Adrenal gland (tissue), 12 donors: Measurements from ENCODE around the gene GPS1. TPM values are rescaled to one million over a fixed set of nuclear protein-coding genes. Genes with fewer than 3 reads are reported as not detected.
A peak's percentile ranks its signal among the peaks of the same experiment; 100 is the strongest.

Experiments used
- DNase-seq, 7 donors: peaks; one replicate each; pipeline ENCODE4 v3.0.0-alpha.2; 2019 to 2020
- H3K27ac ChIP-seq, 5 donors: fragments of 200-600 bp; sonication (generic) in 4 of 5; 1 replicate in 3 of 5; 2 replicates in 2 of 5; pipeline versions ENCODE4 v1.5.1 to v1.8.0; 2016 to 2020; ENCODE audit warnings: mild to moderate bottlenecking in 1 of 5
- H3K27me3 ChIP-seq: fragments of 200-600 bp; 2 replicates; pipeline ENCODE4 v1.8.0; 2021
- H3K36me3 ChIP-seq, 2 donors: fragments of 200-600 bp; replicated peaks in 1 of 2; 1 replicate in 1 of 2; 2 replicates in 1 of 2; pipeline versions ENCODE4 v1.5.1 to v1.8.0; 2018 to 2022
- H3K4me1 ChIP-seq, 2 donors: fragments of 200-600 bp; replicated peaks in 1 of 2; 1 replicate in 1 of 2; 2 replicates in 1 of 2; pipeline versions ENCODE4 v1.5.1 to v1.8.0; 2018 to 2021
- H3K4me3 ChIP-seq, 4 donors: fragments of 200-600 bp; sonication (generic) in 3 of 4; one replicate each; pipeline ENCODE4 v1.5.1; 2016 to 2018
- H3K9me3 ChIP-seq, 3 donors: fragments of 200-600 bp; sonication (generic) in 1 of 3; replicated peaks in 1 of 3; 1 replicate in 2 of 3; 2 replicates in 1 of 3; pipeline versions ENCODE4 v1.5.1 to v1.8.0; 2016 to 2021
- CTCF ChIP-seq, 6 experiments: fragments of 450-650 bp in 4 of 6; fragments of 200-600 bp in 2 of 6; sonication (generic) in 1 of 6; IDR thresholded peaks; 1 replicate in 5 of 6; 2 replicates in 1 of 6; pipeline versions ENCODE4 v1.5.1 to v1.8.0; 2016 to 2021; ENCODE audit warnings: antibody characterized with exemption in 6 of 6, mild to moderate bottlenecking in 2 of 6, moderate library complexity in 1 of 6
- POLR2A ChIP-seq, 2 donors: fragments of 450-650 bp; IDR thresholded peaks; one replicate each; pipeline ENCODE4 v1.6.1; 2017; ENCODE audit warnings: antibody characterized with exemption in 2 of 2, mild to moderate bottlenecking in 2 of 2, moderate library complexity in 1 of 2
- WGBS, 4 donors: extraction: QIAGEN DNeasy Blood & Tissue Kit in 2 of 4; methylation state at CpG; one replicate each; pipeline versions ENCODE4 v1.1.5 to v1.1.7; 2013 to 2017; 5-methylcytosine and 5-hydroxymethylcytosine counted together
- intact Hi-C, 2 donors: fragments of 100-400 bp; cut with DNase I; formaldehyde crosslinking; loops; one replicate each; pipeline versions ENCODE4 v1.14.1 to v1.15.0; 2022 to 2023
- polyA plus RNA-seq, 3 donors: library from polyadenylated mRNA; stranded (reverse); fragments of 200-250 nt in 2 of 3; fragments of 350-450 nt in 1 of 3; fragmentation: Illumina TruSeq in 1 of 3; extraction: RNeasy Lipid Tissue Mini Kit (QIAGEN cat#74804) in 1 of 3; gene quantifications; one replicate each; pipeline ENCODE4 v1.2.3, GENCODE V29; 2013 to 2014
- total RNA-seq, 9 donors: library from RNA; depleted of rRNA in 4 of 9; stranded (reverse); fragments of >200 nt in 4 of 9; fragments of 120-200 nt in 1 of 9; fragmentation: NEBNext Ultra II Directional in 1 of 9; extraction: Animal tissue kit (Norgen Biotek cat#: 25700) in 1 of 9; gene quantifications; one replicate each; pipeline versions ENCODE4 v1.1.0 to v1.2.4, GENCODE V29; 2013 to 2023
- donor health status: healthy with polysubstance abuse.
- donor health status: Bipolar disorder and iron deficiency.
- donor health status: DM: yes; HTN: yes; CAD: no.
- donor health status: DM: no; HTN: no; CAD: no.
- donor health status: DM: no; HTN: no; CAD: no.
- donor health status: DM: yes; HTN: yes; CAD: no.

GPS1 gene
- total and polyA plus RNA-seq, 12 donors = 37.4 to 305 (median 113) TPM

- peaks cover 11 to 35% of the 10 kb centered on the region in 2 donors for H3K4me1 ChIP-seq
- no peak for TF ChIP-seq CTCF (IDR thresholded peaks at IDR 0.05)
- no peak for TF ChIP-seq POLR2A (IDR thresholded peaks at IDR 0.05)
- no peaks in the 10 kb centered on the region for H3K36me3 ChIP-seq
- 55 to 70% (median 61%) methylated on average over 4 to 9 of the region's 9 CpGs for WGBS, 4 donors
- no peaks in the 10 kb centered on the region for H3K27me3 ChIP-seq
- H3K27ac ChIP-seq = peak overlapping the region in 3 of 5 donors; percentile 23 to 77 (median 74)
- peak in 2 of 7 donors; percentile 21 to 24 for DNase-seq
- intact Hi-C loops = no loop called here
- H3K9me3 ChIP-seq = no peaks in the 10 kb centered on the region
- no peak overlapping the region for H3K4me3 ChIP-seq
Observed at GRCh38 chr17:82106688-82107305, 55.1 kb downstream of the GPS1 start.

Other genes starting within 250 kb of the GPS1 start
- 1 to 10 TPM in 3 of 9 donors, under 1 TPM in 3, not detected in 3; 0.11 to 2.9 (median 1.2) TPM for gene GCGR, start 247.7 kb upstream of the GPS1 start, total RNA-seq
- gene GCGR, start 247.7 kb upstream of the GPS1 start, polyA plus RNA-seq = 10 to 100 TPM in 1 of 3 donors, 1 to 10 TPM in 1, under 1 TPM in 1; 0.29 to 48.7 (median 4.1) TPM
- 100 to 1,000 TPM in 2 of 9 donors, 10 to 100 TPM in 7; 63.5 to 115 (median 82.5) TPM for gene MCRIP1, start 218.6 kb upstream of the GPS1 start, total RNA-seq
- gene MCRIP1, start 218.6 kb upstream of the GPS1 start, polyA plus RNA-seq = 100 to 1,000 TPM in 2 of 3 donors, 1 to 10 TPM in 1; 5.0 to 248 (median 144) TPM
- under 1 TPM in 3 of 9 donors, not detected in 6; 0.11 to 0.92 (median 0.46) TPM for gene PPP1R27, start 216.8 kb upstream of the GPS1 start, total RNA-seq
- gene PPP1R27, start 216.8 kb upstream of the GPS1 start, polyA plus RNA-seq = 1 to 10 TPM in 2 of 3 donors, under 1 TPM in 1; 0.22 to 3.1 (median 2.6) TPM
- 1,000 to 10,000 TPM in 5 of 9 donors, 100 to 1,000 TPM in 4; 583 to 2,018 (median 1,095) TPM for gene P4HB, start 191.4 kb upstream of the GPS1 start, total RNA-seq
- 1,000 to 10,000 TPM in 1 of 3 donors, 100 to 1,000 TPM in 2; 546 to 2,717 (median 747) TPM for gene P4HB, start 191.4 kb upstream of the GPS1 start, polyA plus RNA-seq
- 100 to 1,000 TPM; 123 to 491 (median 203) TPM for gene ARHGDIA, start 180.6 kb upstream of the GPS1 start, total RNA-seq
- gene ARHGDIA, start 180.6 kb upstream of the GPS1 start, polyA plus RNA-seq = 100 to 1,000 TPM; 180 to 324 (median 250) TPM
- gene ALYREF, start 160.3 kb upstream of the GPS1 start, total RNA-seq = 10 to 100 TPM; 15.2 to 69.3 (median 45.1) TPM
- gene ALYREF, start 160.3 kb upstream of the GPS1 start, polyA plus RNA-seq = 10 to 100 TPM; 13.0 to 28.2 (median 15.2) TPM
- 100 to 1,000 TPM; 102 to 226 (median 134) TPM for gene ANAPC11, start 160.2 kb upstream of the GPS1 start, total RNA-seq
- 100 to 1,000 TPM in 2 of 3 donors, 10 to 100 TPM in 1; 21.2 to 242 (median 112) TPM for gene ANAPC11, start 160.2 kb upstream of the GPS1 start, polyA plus RNA-seq
- gene NPB, start 149.7 kb upstream of the GPS1 start, total RNA-seq = 1 to 10 TPM in 1 of 9 donors, under 1 TPM in 4, not detected in 4; 0.18 to 2.5 (median 0.42) TPM
- under 1 TPM; 0.07 to 0.57 (median 0.24) TPM for gene NPB, start 149.7 kb upstream of the GPS1 start, polyA plus RNA-seq
- gene PCYT2, start 140.5 kb upstream of the GPS1 start, total RNA-seq = 10 to 100 TPM; 19.8 to 31.6 (median 29.0) TPM
- gene PCYT2, start 140.5 kb upstream of the GPS1 start, polyA plus RNA-seq = 10 to 100 TPM; 32.5 to 41.2 (median 37.5) TPM
- gene SIRT7, start 133.7 kb upstream of the GPS1 start, total RNA-seq = 10 to 100 TPM; 10.4 to 25.2 (median 14.6) TPM
- gene SIRT7, start 133.7 kb upstream of the GPS1 start, polyA plus RNA-seq = 10 to 100 TPM in 2 of 3 donors, 1 to 10 TPM in 1; 4.2 to 49.8 (median 33.3) TPM
- 10 to 100 TPM; 10.5 to 44.5 (median 25.0) TPM for gene MAFG, start 124.2 kb upstream of the GPS1 start, total RNA-seq
- gene MAFG, start 124.2 kb upstream of the GPS1 start, polyA plus RNA-seq = 10 to 100 TPM in 1 of 3 donors, 1 to 10 TPM in 2; 7.7 to 13.0 (median 8.9) TPM
- gene PYCR1, start 114.6 kb upstream of the GPS1 start, total RNA-seq = 10 to 100 TPM in 1 of 9 donors, 1 to 10 TPM in 7, under 1 TPM in 1; 0.79 to 10.2 (median 5.1) TPM
- gene PYCR1, start 114.6 kb upstream of the GPS1 start, polyA plus RNA-seq = 1 to 10 TPM; 1.8 to 5.4 (median 2.0) TPM
- gene MYADML2, start 104.7 kb upstream of the GPS1 start, total RNA-seq = not detected
- not detected for gene MYADML2, start 104.7 kb upstream of the GPS1 start, polyA plus RNA-seq
- 1 to 10 TPM in 3 of 9 donors, under 1 TPM in 4, not detected in 2; 0.11 to 9.7 (median 0.95) TPM for gene NOTUM, start 90.7 kb upstream of the GPS1 start, total RNA-seq
- under 1 TPM in 2 of 3 donors, not detected in 1; 0.07 to 0.40 TPM for gene NOTUM, start 90.7 kb upstream of the GPS1 start, polyA plus RNA-seq
- 10 to 100 TPM; 19.9 to 45.9 (median 27.5) TPM for gene ASPSCR1, start 74.3 kb upstream of the GPS1 start, total RNA-seq
- gene ASPSCR1, start 74.3 kb upstream of the GPS1 start, polyA plus RNA-seq = 100 to 1,000 TPM in 1 of 3 donors, 10 to 100 TPM in 2; 10.2 to 177 (median 96.5) TPM
- 10 to 100 TPM; 24.3 to 75.9 (median 47.0) TPM for gene CENPX, start 29.0 kb upstream of the GPS1 start, total RNA-seq
- 10 to 100 TPM; 11.2 to 70.9 (median 58.3) TPM for gene CENPX, start 29.0 kb upstream of the GPS1 start, polyA plus RNA-seq
- gene LRRC45, start 28.6 kb upstream of the GPS1 start, total RNA-seq = 10 to 100 TPM in 6 of 9 donors, 1 to 10 TPM in 3; 3.0 to 24.2 (median 11.0) TPM
- gene LRRC45, start 28.6 kb upstream of the GPS1 start, polyA plus RNA-seq = 10 to 100 TPM in 2 of 3 donors, 1 to 10 TPM in 1; 1.2 to 24.5 (median 15.4) TPM
- gene RAC3, start 20.2 kb upstream of the GPS1 start, total RNA-seq = 10 to 100 TPM in 1 of 9 donors, 1 to 10 TPM in 8; 3.0 to 13.5 (median 4.5) TPM
- gene RAC3, start 20.2 kb upstream of the GPS1 start, polyA plus RNA-seq = 10 to 100 TPM in 1 of 3 donors, 1 to 10 TPM in 2; 1.6 to 10.5 (median 9.0) TPM
- 100 to 1,000 TPM in 6 of 9 donors, 10 to 100 TPM in 3; 66.9 to 183 (median 107) TPM for gene DCXR, start 14.2 kb upstream of the GPS1 start, total RNA-seq
- 100 to 1,000 TPM in 1 of 3 donors, 10 to 100 TPM in 2; 67.7 to 163 (median 96.0) TPM for gene DCXR, start 14.2 kb upstream of the GPS1 start, polyA plus RNA-seq
- gene RFNG, start 87 bp upstream of the GPS1 start, total RNA-seq = 10 to 100 TPM; 21.2 to 69.5 (median 47.3) TPM
- 10 to 100 TPM; 21.2 to 78.0 (median 74.0) TPM for gene RFNG, start 87 bp upstream of the GPS1 start, polyA plus RNA-seq
- gene DUS1L, start 13.9 kb downstream of the GPS1 start, total RNA-seq = 100 to 1,000 TPM in 1 of 9 donors, 10 to 100 TPM in 8; 62.0 to 109 (median 74.5) TPM
- 100 to 1,000 TPM in 2 of 3 donors, 10 to 100 TPM in 1; 38.5 to 397 (median 291) TPM for gene DUS1L, start 13.9 kb downstream of the GPS1 start, polyA plus RNA-seq
- gene FASN, start 46.3 kb downstream of the GPS1 start, total RNA-seq = 100 to 1,000 TPM in 3 of 9 donors, 10 to 100 TPM in 6; 46.1 to 276 (median 81.8) TPM
- gene FASN, start 46.3 kb downstream of the GPS1 start, polyA plus RNA-seq = 100 to 1,000 TPM in 1 of 3 donors, 10 to 100 TPM in 2; 18.9 to 273 (median 59.0) TPM
- 10 to 100 TPM; 12.2 to 51.3 (median 25.1) TPM for gene CCDC57, start 160.9 kb downstream of the GPS1 start, total RNA-seq
- gene CCDC57, start 160.9 kb downstream of the GPS1 start, polyA plus RNA-seq = 100 to 1,000 TPM in 2 of 3 donors, 1 to 10 TPM in 1; 7.1 to 275 (median 129) TPM
- gene SLC16A3, start 177.1 kb downstream of the GPS1 start, total RNA-seq = 10 to 100 TPM in 8 of 9 donors, 1 to 10 TPM in 1; 5.3 to 58.6 (median 36.7) TPM
- gene SLC16A3, start 177.1 kb downstream of the GPS1 start, polyA plus RNA-seq = 10 to 100 TPM in 2 of 3 donors, 1 to 10 TPM in 1; 2.7 to 14.4 (median 10.5) TPM
- gene CSNK1D, start 221.8 kb downstream of the GPS1 start, total RNA-seq = 100 to 1,000 TPM in 4 of 9 donors, 10 to 100 TPM in 5; 23.7 to 185 (median 70.0) TPM
- gene CSNK1D, start 221.8 kb downstream of the GPS1 start, polyA plus RNA-seq = 100 to 1,000 TPM; 126 to 171 (median 153) TPM